GM12892 (cell line): Measurements from ENCODE around the gene SMPD3.

Source experiments
- POLR2A ChIP-seq: IDR thresholded peaks from 2 replicates; pipeline ENCODE4 v1.6.1; 2011; ENCODE audit warnings: low read depth, low read length, control low read depth
- POLR2AphosphoS5 ChIP-seq: IDR thresholded peaks from 2 replicates; pipeline ENCODE4 v1.6.1; 2011; ENCODE audit warnings: low read depth, low read length, control low read depth
- TAF1 ChIP-seq: IDR thresholded peaks from 2 replicates; pipeline ENCODE4 v1.6.1; 2011; ENCODE audit warnings: low read depth, mild to moderate bottlenecking, control low read depth, low read length, borderline replicate concordance

DNA sequence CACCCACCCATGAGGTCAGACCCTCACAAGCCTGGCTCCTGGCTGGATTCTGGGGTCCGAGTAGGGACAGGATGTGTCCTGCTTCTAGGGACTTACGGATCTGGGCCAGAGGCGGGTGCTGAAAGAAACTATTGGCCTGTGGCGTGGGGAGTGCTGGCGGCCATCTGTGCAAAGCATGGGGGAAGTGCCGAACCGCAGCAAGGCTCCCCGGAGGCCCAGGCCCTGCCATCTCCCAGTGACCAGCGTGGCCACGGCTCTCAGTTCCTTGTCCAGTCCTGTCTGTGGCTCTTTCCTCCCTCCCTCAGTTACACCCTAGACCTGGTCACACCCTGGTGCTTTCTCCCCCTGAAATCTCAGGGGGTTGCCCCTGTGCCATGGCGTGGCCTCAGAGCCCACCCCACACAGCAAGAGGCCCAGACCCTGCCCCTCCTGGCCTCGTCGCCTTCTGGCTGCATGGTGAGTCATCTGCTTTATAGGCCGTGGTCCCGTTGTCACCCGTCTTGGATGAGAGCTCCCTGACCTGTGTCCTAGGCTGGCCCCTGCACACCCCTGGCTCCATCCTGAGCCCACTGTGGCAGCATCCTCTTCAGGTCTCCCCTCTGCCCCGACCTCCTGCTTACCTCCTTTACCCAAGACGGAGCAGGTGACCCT, 83.0 kb downstream of the SMPD3 start:
- TF ChIP-seq POLR2A (no peak), POLR2AphosphoS5 (no peak), TAF1 (no peak)
